ENCODE results near the gene COL18A1.
"Not testable (repeated sequence)": the region's sequence is repeated elsewhere in the genome, so short reads cannot be mapped to it uniquely, and the experiment has no call there.

Gene COL18A1

DNA sequence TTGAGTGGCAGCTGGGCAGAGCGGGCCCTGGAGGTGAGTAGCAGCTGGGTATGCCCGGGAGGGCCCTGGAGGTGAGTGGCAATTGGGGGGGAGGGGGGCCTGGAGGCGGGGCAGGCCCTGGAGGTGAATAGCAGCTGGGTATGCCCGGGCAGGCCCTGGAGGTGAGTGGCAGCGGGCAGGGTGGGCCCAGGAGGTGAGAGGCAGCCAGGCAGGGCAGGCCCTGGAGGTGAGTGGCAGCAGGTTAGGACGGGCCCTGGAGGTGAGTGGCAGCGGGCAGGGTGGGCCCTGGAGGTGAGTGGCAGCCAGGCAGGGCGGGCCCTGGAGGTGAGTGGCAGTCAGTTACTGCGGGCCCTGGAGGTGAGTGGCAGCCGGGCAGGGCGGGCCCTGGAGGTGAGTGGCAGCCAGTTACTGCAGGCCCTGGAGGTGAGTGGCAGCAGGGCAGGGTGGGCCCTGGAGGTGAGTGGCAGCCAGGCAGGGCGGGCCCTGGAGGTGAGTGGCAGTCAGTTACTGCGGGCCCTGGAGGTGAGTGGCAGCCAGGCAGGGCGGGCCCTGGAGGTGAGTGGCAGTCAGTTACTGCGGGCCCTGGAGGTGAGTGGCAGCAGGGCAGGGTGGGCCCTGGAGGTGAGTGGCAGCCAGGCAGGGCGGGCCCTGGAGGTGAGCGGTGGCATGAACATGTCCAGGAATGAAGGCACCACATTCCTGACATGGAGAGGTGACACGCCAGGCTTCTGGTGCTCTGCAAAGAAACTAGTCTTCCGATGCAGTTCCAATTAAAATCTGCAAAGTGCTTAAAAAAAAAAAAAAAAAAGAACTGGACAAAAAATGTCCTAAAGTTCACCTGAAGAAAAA is 122.4 kb downstream of the COL18A1 start:
- DNase-seq, result not testable (repeated sequence)

DNA sequence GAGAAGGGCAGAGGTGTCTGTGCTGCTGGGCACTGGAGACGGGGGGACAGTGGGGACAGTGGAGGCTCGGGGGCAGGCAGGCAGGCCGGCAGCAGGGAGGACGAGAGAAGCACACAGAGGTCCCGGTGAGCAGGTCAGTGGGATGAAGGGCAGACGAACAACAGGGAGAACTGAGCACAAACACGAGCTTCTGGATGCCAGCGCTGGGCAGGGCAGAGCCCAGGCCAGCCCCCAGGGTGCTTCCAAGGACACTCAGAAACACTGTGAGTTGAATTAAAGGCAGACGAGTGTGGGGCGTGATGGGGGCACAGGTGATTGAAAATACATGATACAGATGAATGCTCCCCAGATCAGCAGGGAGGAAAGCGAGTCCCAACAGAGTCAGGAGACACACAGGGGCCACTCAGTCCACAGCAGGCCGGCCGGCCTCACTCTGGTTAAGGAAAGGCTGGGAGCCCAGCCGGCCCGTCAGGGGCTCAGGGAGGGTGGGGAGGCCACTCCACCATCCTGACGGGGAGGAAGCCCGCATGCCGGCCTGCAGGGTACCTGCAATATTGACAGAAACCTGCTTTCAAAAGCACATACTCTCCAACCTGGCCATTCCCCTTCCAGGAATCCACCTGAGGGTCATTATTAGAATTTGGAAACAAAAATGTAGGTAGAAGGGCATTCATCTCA is 123.2 kb downstream of the COL18A1 start:
- DNase-seq, result no peak

DNA sequence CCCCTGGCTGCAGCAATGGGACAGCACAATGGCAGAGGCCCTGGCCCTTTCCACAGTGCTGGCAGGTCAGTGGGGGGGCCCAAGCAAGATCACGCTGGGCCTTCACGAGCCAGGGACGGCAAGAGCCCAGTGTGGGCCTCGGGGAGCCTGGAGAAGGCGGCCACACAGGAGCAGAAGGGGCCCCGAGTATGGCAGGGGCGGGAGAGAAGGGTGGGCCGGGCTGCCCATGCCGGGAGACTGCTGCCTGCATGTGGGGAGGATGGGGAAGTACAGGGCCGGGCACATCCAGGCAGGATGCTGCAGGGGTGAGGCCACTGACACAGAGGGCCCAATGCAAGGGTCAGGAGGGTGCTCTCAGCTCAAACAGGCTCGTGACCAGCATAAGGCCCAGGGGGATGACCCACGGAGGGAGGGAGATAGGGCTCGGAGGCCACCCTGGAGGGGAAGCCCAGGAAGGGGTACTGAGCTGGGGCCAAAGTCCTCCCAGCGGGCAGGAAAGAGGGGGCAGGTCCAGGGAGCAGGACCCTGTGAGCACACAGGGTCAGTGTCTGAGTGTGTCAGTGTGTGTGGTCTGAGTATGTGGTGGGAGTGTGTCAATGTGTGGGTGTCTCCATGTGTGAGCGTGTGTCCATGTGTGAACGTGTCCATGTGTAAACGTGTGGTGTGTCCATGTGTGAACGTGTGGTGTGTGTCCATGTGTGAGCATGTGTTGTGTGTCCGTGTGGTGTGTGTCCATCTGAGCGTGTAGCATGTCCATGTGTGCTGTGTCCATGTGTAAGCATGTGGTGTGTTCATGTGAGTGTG is 124.2 kb downstream of the COL18A1 start:
- no peak for DNase-seq

DNA sequence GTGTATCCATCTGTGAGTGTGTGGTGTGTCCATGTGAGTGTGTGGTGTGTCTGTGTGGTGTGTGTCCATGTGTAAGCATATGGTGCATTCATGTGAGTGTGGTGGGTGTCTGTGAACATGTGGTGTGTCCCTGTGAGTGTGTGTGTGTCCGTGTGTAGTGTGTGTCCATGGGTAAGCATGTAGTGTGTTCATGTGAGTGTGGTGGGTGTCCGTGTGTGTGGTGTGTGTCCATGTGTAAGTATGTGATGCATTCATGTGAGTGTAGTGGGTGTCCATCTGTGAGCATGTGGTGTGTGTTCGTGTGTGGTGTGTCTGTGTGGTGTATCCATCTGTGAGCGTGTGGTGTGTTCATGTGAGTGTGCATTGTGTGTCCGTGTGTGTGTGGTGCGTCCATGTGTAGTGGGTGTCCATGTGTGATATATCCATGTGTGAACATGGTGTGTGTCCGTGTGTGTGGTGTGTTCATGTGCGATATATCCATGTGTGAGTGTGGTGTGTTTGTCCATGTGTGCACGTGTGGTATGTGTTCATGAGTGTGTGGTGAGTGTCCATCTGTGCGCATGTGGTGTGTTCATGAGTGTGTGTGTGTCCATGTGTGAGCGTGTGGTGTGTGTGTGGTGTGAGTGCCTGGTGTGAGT is 124.9 kb downstream of the COL18A1 start:
- no peak for DNase-seq

DNA sequence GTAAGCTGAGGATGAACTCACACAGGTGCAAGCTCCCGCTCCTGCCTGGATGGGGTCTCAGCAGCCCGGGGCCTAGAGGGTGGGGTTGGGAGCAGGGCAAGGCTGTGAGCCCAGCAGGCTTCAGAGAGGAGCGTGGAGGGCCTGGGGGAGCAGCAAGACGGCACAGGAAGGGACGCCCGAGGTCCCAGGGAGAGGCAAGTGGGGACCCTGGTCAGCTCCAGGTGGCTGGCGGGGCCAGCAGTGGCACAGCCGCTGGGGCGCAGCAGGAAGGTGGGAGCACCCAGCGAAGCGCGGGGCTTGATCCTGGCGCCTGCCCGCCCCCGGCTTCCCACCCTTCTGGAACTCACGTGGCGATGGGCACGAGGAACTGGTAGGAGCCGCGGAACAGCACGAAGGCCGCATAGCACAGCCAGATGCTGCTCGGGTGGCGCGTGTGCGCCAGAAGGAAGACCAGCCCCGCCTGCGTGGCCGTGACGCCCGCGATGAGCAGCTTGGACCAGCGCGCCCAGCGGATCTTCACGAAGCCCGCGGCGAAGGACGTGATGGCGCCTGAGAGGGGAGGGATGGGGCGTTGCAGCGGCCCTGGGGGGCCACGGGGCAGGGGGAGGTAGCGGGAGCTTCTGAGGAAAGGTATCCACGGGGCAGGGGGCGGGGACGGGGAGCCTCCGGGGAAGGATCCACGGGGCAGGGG is 125.6 kb downstream of the COL18A1 start:
- peak; percentile 27 for DNase-seq

DNA sequence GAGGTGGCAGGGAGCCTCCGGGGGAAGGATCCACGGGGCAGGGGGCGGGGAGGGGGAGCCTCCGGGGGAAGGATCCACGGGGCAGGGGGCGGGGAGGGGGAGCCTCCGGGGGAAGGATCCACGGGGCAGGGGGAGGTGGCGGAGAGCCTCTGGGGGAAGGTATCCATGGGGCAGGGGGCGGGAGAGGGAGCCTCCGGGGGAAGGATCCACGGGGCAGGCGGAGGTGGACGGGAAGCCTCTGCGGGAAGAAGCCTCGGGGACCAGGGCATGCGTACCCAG is 126.1 kb downstream of the COL18A1 start:
- not testable (repeated sequence) for DNase-seq

DNA sequence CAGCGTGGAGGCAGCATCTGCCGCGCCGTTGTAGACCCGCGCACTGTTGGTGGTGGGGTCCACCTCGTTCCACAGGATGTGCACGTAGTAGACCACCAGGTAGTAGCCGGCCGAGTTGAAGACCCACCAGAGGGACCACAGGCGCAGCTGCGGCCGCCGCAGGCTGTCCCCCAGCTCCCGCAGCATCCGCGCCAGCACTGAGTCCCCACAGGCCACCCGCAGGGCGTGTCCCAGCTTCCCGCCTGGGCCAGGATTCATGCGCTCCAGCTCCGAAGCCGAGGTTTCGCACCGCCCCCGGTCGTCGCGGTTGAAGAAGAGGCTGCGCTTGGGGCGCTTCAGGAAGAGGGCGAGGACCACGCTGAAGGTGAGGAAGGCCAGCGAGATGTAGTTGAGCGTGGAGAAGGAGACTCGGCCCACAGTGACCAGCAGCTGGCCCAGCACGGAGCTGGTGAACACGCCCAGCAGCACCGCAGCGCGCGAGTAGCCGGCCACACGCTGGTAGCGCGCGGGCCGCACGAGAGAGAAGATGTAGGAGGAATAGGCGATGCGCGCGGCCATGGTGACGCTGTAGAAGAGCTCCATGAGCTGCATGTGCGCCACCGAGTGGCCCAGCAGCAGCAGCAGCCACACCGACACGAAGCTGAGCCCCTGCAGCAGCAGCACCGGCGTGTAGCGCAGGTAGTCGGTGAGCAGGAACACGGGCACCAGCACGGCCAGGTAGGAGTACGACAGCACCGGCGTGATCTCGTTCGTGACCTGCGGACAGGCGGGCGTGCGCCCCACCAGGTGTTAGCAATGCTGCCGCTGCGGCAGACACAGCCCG is 126.6 kb downstream of the COL18A1 start:
- peak; percentile 22 for DNase-seq

DNA sequence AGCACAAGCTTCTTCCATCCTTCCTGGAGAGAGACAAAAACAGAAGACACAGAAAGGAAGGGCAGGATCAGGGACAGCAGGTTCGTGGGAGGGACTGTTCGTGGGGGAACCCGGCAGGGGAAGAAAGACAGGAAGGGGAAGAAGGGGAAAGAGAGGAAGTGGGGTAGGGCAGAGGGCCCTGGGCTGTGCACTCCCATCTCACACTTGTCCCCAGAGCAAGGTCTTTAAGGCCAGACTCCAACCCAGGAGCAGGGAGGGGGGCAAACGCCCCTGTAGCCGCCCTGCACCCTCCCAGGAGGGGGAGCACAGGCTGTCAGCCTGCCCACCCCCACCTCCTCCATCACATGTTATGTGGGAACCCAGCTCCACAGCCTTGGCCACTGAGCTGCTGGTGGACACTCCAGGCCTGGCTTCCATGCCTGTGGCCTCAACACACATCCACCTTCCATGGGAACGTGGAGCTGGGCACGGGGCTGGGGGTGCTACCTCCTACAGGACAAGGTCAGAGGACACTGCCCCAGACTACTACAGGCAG is 127.9 kb downstream of the COL18A1 start:
- no peak for DNase-seq

DNA sequence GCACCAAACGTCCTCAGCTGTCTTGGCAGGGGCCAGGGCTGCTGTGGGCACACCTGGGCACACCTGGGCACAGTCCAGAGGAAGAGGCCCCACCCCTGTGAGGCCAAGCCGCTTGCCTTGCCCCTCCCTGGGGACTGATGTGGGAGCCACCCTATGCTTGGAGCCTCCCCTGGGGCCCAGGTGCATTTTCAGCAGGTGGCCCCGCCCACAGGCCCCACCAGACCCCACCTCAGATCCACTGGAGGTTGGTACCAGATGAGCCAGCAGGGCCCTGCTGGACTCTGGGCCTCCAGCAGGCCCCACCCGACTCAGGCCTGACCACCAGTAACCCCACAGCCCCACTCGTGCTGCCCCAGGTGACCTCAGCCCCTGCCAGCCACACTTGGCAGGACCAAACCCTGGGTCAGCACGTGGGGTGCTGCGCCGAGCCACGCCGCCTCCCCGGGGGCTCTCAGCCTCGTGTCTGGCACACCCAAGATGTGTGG is 128.4 kb downstream of the COL18A1 start:
- peak; percentile 23 for DNase-seq

DNA sequence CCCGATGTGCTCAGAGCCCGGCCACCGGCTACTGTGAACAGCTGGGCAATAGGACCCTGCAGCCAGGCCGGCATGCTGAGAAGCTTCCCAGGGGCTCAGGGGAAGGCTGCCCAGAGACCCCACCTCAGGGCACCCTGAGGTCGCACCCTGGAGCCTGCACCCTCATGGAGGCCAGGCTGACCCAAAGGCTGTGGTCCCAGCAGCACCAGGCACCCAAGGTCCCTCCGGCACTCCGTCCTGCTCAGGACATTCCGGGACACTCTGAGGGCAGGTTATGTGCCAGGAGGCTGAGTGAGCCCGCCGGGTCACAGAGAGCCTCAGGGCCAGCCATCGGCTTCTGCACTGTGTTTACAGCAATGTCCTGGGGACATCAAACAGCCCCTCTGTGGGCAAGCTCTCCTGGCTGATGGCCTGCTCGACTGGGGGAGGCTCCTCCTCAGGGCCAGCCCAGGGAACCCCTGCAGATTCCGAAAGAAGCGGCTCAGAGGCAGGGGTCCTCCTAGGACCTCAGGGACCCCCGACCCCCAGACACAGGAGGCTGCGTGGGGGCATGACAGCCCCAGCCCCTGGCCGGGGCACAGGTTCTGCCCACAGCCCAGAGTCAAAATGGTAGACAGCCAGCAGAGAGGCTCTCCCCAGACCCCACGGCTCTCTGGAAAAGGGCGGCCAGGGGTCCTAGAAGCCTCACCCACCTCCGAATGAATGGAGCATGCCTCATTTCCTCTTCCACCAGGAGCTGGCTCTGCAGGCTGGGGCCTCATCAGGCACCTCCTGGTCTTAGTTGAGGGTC is 129.1 kb downstream of the COL18A1 start:
- peak; percentile 28 for DNase-seq

DNA sequence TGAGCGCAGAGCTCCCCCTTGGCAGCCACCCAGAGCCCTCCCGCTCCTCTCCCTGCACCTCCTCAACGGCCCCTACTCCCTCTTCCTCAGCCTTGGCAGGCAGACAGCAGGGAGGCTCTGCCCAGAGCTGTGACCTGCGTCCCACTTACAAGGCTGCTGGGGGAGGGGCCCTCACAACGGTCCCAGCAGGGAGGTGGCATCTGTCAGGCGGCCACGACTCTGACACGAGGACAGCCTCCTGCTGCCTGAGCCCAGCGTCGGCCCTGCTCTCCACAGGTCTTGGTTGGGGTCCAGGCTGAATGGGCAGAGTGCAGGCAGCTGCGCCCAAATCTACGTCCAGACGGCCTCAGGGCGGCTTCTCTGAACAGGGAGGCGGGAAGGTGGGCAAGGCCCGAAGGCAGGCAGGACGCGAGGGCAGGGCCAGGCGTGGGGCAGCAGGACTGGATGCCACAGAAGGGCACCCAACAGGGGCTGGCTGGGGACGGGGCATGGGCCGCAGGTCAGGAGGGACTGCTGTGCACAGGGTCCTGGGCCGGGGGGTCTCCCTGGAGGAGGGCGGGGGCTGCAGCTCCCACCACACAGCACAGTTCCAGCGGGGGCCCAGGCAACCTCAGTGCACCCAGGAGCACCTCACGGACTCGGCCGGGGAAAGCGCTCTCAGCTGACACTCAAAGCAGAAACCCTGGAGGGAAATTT is 129.8 kb downstream of the COL18A1 start:
- DNase-seq, result peak; percentile 27

DNA sequence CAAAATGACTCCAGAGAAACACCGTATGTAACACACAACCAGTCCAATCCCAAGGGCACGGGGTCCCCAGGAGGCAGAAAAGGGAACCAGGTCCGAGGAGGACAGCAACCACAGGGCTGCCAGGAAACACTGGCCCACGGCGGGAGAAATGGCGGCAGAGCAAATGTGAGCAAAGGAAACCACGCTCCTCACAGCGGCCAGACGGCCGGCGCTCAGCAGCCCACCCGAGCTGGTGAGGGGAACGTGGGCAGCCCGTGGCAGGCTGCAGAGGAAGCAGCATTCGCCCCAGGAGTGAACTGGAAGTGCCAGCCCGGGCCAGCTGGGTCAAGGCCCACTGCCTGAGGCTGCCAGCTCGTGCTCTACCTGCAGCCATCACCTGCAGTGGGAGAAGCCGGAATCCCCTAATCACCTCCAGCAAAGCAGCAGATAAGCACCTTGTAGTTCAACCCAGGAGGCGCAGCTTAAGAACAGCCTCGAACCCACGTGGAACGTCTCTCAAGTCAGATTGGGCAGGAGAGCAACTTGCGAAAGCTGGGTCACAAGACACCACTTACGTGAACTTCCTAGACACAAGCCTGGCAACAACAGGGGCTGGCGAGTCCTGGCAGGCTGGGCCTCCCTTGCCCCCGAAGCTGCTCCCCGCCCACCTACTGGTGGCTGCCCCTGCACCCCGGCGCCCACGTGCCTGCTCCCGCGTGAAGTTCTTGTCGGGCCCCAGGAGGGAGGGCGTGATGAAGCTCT is 130.5 kb downstream of the COL18A1 start:
- DNase-seq, result peak; percentile 13

DNA sequence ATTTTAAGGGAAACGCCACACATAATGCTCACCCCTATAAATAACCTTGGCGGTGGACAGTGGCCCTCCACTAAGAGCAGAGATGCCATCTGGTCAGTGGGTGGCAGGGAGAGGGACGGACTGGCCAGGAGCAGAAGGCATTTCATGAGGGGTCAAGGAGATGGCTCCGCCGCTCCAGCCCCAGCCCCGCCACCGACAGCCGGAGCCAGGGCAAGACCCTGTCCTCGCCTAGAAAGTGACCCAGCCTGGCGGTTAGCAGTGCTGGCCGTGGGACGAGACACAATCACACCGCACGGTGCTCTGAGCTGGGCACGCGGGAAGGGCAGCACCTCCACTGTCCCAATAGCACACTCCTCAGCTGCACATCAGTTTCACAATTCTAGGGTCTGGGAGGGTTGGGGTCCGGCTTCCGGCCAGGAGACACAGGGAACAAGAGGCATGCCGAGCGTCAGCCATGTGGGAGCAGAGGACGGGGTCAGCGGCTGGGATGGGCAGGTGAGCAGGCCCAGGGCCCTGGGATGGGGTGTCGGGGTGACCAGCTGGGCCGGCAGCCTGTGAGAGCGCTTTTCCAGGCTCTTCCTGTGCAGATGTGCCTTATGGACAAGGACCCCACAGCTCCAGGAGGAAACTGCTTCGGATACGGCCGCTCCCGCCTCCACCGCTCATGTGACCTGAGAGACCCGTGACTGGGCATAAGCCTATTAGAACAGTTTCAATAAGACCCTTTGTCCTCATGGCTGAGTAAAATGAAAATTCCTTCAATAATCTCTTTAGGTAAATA is 131.5 kb downstream of the COL18A1 start:
- DNase-seq, result peak; percentile 9

DNA sequence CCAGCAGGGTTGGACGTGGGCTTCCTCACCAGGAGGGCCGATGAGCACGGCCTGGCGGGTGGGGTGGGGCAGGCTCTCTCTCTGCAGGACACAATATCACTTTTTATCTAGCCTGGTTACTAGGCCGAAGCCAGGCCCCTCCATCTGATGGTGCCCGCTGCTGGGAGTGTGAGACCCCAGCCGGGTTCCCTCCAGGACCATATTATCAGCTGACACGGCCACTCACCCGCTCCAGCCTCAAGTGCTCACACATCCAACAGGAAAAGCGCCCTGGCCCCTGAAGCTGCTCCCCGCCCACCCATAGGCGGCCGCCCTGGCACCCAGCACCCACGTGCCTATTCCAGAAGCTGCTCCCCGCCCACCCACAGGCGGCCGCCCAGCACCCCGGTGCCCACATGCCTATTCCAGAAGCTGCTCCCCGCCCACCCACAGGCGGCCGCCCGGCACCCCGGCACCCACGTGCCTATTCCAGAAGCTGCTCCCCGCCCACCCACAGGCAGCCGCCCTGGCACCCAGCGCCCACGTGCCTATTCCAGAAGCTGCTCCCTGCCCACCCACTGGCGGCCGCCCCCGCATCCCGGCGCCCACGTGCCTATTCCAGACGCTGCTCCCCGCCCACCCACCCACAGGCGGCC is 132.3 kb downstream of the COL18A1 start:
- peak; percentile 29 for DNase-seq

DNA sequence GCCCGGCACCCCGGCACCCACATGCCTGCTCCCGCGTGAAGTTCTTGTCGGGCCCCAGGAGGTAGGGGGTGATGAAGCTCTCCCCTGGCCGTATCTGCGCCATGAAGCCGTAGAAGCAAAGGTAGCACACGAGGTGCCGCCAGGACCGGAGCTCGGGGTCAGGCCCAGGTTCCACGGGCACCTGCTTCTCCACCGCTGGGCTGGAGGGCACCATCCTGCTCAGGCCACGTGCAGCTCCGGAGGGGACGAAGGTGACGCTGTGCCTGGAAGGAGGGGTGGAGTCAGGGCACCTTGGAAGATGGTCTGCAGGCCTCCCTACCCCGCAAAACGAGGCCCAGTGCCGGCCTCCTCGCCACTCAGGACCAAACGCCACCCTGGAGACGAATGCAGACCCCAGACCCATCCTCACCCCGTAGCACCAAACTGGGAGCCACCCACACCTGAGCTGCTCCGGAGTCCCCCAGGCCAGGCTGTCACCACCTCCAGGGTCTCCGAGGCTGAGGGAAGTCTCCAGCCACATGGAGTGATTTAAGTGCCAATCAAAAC is 132.9 kb downstream of the COL18A1 start:
- peak; percentile 22 for DNase-seq

DNA sequence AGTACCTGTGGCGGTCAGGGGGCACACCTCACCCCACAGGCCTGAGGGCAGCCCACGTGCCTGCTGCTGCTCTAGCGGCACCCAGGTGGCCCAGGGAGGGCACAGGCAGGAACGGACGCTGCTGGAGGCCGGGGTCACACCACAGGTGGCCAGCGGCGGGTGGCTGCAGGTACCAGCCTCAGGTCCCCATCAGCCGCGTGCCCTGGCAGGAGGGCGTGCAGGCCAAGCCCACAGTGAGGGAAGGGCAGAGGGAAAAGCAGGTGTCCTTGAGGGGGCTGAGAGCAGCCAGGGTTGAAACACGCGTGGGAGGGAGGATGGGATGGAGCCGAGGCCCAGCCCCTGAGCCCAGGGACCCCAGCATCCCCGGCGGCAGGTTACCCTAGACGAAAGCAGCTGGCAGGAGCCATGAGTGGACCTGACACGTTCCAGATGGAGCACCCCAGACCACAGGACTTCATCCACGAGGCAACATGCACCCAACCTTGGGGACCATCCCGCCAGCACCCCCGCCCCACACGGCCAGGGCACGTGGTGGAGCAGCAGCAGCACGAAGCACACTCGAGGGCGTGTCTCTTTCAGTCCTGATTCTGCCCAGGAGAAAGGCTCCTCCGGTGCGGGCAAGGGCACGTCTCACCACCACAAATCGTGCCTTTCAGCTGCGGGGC is 133.5 kb downstream of the COL18A1 start:
- peak; percentile 26 for DNase-seq

Measured in activated CD4-positive, CD25-positive, alpha-beta regulatory T cell treated with anti-CD3 and anti-CD28 coated beads, Interleukin-2, amount 50 U/mL, for 72 hours (primary cell).